Neural progenitor cell (in vitro differentiated cells): ENCODE measurements around the gene DUSP18.

Source experiments
- EZH2 ChIP-seq: fragments of 200-600 bp; sonication (generic); IDR thresholded peaks from 2 replicates; pipeline ENCODE4 v1.6.1; 2017; ENCODE audit warnings: antibody characterized with exemption, mild to moderate bottlenecking, moderate library complexity
- EZH2phosphoT487 ChIP-seq: fragments of 200-600 bp; sonication (generic); IDR thresholded peaks from 2 replicates; pipeline ENCODE4 v1.6.1; 2017; ENCODE audit warnings: antibody characterized with exemption
- TF ChIP-seq, protein P1 (sequence below): fragments of 200-600 bp; sonication (generic); IDR thresholded peaks from 2 replicates; pipeline ENCODE4 v1.5.1; 2017; ENCODE audit warnings: antibody characterized with exemption, mild to moderate bottlenecking

DNA sequence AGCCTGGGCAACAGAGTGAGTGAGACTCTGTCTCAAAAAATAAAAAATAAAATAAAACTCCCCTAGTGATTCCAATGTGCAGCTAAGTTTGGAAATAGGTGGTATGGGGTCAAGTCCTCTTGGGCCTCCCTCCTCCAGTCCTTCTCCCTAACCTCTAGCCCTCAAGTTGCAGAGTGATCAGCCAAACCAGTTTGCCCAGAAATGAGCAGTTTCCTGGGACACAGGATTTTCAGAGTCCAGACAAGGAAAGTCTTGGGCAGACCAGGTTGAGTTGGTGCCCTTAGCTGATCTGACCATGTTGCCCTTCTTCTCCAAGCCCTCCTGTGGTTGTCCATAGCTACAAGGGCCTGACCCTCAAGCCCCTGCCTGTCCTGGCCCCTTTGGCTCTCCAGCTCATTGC is 52.8 kb downstream of the DUSP18 start:
- TF ChIP-seq, protein P1, sequence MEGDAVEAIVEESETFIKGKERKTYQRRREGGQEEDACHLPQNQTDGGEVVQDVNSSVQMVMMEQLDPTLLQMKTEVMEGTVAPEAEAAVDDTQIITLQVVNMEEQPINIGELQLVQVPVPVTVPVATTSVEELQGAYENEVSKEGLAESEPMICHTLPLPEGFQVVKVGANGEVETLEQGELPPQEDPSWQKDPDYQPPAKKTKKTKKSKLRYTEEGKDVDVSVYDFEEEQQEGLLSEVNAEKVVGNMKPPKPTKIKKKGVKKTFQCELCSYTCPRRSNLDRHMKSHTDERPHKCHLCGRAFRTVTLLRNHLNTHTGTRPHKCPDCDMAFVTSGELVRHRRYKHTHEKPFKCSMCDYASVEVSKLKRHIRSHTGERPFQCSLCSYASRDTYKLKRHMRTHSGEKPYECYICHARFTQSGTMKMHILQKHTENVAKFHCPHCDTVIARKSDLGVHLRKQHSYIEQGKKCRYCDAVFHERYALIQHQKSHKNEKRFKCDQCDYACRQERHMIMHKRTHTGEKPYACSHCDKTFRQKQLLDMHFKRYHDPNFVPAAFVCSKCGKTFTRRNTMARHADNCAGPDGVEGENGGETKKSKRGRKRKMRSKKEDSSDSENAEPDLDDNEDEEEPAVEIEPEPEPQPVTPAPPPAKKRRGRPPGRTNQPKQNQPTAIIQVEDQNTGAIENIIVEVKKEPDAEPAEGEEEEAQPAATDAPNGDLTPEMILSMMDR, result no peak
- TF ChIP-seq EZH2, result no peak
- no peak for TF ChIP-seq EZH2phosphoT487
